ENCODE data around the gene PIK3R1. TPM values are rescaled to one million over a fixed set of nuclear protein-coding genes. Genes with fewer than 3 reads are reported as not detected.

PIK3R1 gene
- total RNA-seq, 1 donor from 2014 or later: 27.4 TPM

GRCh38 chr5:68277431-68277830 lies 61.9 kb downstream of the PIK3R1 start:
- no peaks in the 10 kb centered on the region for H3K9me3 Mint-ChIP-seq (ENCODE audit: unreplicated experiment)
- H3K4me3 Mint-ChIP-seq (ENCODE audit: unreplicated experiment): no peak overlapping the region
- no peak for DNase-seq (ENCODE audit: extremely low spot score, unreplicated experiment)
- peaks cover 63% of the 10 kb centered on the region for H3K36me3 Mint-ChIP-seq (ENCODE audit: unreplicated experiment)
- no peaks in the 10 kb centered on the region for H3K27me3 Mint-ChIP-seq (ENCODE audit: unreplicated experiment)
- peaks cover 2% of the 10 kb centered on the region for H3K4me1 Mint-ChIP-seq (ENCODE audit: unreplicated experiment)
- TF ChIP-seq, protein P1, sequence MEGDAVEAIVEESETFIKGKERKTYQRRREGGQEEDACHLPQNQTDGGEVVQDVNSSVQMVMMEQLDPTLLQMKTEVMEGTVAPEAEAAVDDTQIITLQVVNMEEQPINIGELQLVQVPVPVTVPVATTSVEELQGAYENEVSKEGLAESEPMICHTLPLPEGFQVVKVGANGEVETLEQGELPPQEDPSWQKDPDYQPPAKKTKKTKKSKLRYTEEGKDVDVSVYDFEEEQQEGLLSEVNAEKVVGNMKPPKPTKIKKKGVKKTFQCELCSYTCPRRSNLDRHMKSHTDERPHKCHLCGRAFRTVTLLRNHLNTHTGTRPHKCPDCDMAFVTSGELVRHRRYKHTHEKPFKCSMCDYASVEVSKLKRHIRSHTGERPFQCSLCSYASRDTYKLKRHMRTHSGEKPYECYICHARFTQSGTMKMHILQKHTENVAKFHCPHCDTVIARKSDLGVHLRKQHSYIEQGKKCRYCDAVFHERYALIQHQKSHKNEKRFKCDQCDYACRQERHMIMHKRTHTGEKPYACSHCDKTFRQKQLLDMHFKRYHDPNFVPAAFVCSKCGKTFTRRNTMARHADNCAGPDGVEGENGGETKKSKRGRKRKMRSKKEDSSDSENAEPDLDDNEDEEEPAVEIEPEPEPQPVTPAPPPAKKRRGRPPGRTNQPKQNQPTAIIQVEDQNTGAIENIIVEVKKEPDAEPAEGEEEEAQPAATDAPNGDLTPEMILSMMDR (IDR thresholded peaks at IDR 0.05): no peak
- no peak overlapping the region for H3K27ac Mint-ChIP-seq (ENCODE audit: unreplicated experiment)

DNA sequence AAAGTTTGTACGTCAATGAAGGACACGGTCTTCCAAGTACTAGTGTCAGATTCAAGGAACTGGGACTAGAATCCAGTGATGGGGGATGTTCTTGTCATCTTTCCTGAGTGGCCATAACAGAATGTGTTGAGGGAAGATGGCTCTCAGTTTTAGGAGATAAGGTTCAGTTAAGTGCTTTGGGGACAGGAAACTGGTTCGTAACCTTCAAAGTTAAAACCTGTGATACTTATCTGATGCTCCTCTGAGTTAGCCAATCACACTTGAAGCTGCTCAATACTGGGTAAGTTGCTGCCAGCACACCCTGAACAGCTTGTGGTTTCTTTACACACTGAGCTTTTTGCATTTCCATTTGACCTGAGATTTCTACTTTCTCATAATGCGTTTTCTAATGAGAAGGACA lies 64.4 kb downstream of the PIK3R1 start:
- Mint-ChIP-seq H3K36me3 (ENCODE audit: unreplicated experiment) (peaks cover 57% of the 10 kb centered on the region), H3K27ac (ENCODE audit: unreplicated experiment) (no peak overlapping the region), H3K4me3 (ENCODE audit: unreplicated experiment) (no peak overlapping the region), H3K4me1 (ENCODE audit: unreplicated experiment) (peaks cover 2% of the 10 kb centered on the region), H3K27me3 (ENCODE audit: unreplicated experiment) (no peaks in the 10 kb centered on the region), H3K9me3 (ENCODE audit: unreplicated experiment) (no peaks in the 10 kb centered on the region)
- TF ChIP-seq, protein P1 (IDR thresholded peaks at IDR 0.05): no peak
- DNase-seq (ENCODE audit: extremely low spot score, unreplicated experiment): no peak

DNA sequence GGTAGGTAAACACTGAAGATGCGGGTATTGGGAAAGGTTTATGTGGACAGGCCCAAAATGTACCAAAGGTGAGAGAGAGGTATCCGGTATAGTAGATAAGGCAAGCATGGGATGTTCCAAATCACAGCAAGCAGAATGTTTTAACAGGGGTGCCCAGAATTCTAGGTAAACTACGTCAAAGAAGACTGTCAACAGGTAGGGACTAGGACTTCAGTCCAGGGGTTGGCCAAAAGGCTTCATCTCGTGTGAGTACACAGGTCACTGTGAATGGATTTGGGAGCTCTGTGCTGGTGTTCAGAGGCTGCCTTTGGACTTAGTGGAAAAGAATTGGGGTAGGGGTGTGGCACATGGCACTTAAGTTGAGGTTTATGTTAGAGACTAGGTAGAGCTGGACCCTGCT lies 66.4 kb downstream of the PIK3R1 start:
- Mint-ChIP-seq H3K9me3 (ENCODE audit: unreplicated experiment) (no peaks in the 10 kb centered on the region), H3K27me3 (ENCODE audit: unreplicated experiment) (no peaks in the 10 kb centered on the region), H3K4me3 (ENCODE audit: unreplicated experiment) (no peak overlapping the region), H3K27ac (ENCODE audit: unreplicated experiment) (no peak overlapping the region), H3K36me3 (ENCODE audit: unreplicated experiment) (peaks cover 42% of the 10 kb centered on the region), H3K4me1 (ENCODE audit: unreplicated experiment) (peaks cover 11% of the 10 kb centered on the region)
- DNase-seq (ENCODE audit: extremely low spot score, unreplicated experiment): no peak
- TF ChIP-seq, protein P1 (IDR thresholded peaks at IDR 0.05): no peak

GRCh38 chr5:68283766-68284165 lies 68.2 kb downstream of the PIK3R1 start:
- H3K4me3 Mint-ChIP-seq (ENCODE audit: unreplicated experiment): no peak overlapping the region
- no peaks in the 10 kb centered on the region for H3K27me3 Mint-ChIP-seq (ENCODE audit: unreplicated experiment)
- TF ChIP-seq, protein P1 (IDR thresholded peaks at IDR 0.05): no peak
- peaks cover 29% of the 10 kb centered on the region for H3K36me3 Mint-ChIP-seq (ENCODE audit: unreplicated experiment)
- H3K4me1 Mint-ChIP-seq (ENCODE audit: unreplicated experiment): peaks cover 26% of the 10 kb centered on the region
- no peak overlapping the region for H3K27ac Mint-ChIP-seq (ENCODE audit: unreplicated experiment)
- DNase-seq (ENCODE audit: extremely low spot score, unreplicated experiment): no peak
- H3K9me3 Mint-ChIP-seq (ENCODE audit: unreplicated experiment): no peaks in the 10 kb centered on the region

DNA sequence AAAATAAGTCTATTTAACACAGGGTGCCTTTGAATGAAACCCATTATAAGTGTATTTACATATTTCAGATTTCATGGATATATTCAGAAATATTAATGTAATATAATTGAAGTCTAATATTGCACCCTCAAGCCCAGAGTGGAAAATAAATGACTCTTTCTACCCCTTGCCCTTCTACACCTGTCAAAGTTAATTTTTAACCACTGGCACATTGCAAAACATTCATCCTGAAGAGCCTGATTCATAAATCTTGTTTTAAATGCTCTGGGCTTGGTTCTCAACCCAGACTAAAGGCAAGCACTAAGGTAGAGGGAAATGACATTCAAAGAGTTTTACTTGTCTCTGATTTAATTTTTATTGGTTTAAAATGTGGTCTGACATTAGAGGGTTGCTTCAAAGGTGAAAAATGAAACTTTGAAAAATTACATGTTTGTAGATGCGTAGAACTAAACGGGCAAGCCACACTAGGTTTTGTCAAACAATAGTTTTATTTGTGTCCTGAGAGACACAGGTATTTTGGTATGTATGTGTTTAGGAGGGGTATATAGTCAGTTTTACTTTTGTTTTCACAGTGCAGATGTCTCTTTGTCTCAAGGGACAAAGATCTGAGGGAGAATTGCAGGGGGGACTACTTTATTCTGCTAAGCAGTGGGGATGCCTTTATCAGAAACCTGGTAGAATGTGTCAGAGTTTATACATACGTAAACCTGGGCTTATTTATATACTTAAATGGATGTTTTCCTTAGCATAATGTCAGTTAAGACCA lies 69.7 kb downstream of the PIK3R1 start:
- Mint-ChIP-seq H3K4me3 (ENCODE audit: unreplicated experiment) (no peak overlapping the region), H3K27me3 (ENCODE audit: unreplicated experiment) (no peaks in the 10 kb centered on the region), H3K36me3 (ENCODE audit: unreplicated experiment) (peaks cover 21% of the 10 kb centered on the region), H3K4me1 (ENCODE audit: unreplicated experiment) (peaks cover 41% of the 10 kb centered on the region), H3K9me3 (ENCODE audit: unreplicated experiment) (no peaks in the 10 kb centered on the region), H3K27ac (ENCODE audit: unreplicated experiment) (no peak overlapping the region)
- DNase-seq (ENCODE audit: extremely low spot score, unreplicated experiment): no peak
- TF ChIP-seq, protein P1 (IDR thresholded peaks at IDR 0.05): no peak

Measured in osteocyte (in vitro differentiated cells).